ENCODE data around the gene CKS1B.

Gene CKS1B

GRCh38 chr1:154987326-154987725 is 12.8 kb downstream of the CKS1B start:
- TF ChIP-seq GABPA (IDR thresholded peaks at IDR 0.05; ENCODE audit: low read depth) = no peak
- no peak for TF ChIP-seq CTCF (IDR thresholded peaks at IDR 0.05; ENCODE audit: insufficient read depth, low read length)
- TF ChIP-seq SPI1 (IDR thresholded peaks at IDR 0.05; ENCODE audit: borderline replicate concordance, low read depth) = no peak
- TF ChIP-seq POLR2AphosphoS5 (IDR thresholded peaks at IDR 0.05; ENCODE audit: low read depth) = 0 out of 2 replicates have a peak, but pooled peaks have one; percentile 23
- no peak for TF ChIP-seq REST (IDR thresholded peaks at IDR 0.05; ENCODE audit: insufficient replicate concordance, low read depth)
- H3K27me3 ChIP-seq (ENCODE audit: insufficient read depth, poor library complexity, severe bottlenecking) = no peaks in the 10 kb centered on the region
- no peak overlapping the region for H3K27ac ChIP-seq (replicated peaks)
- DNase-seq (ENCODE audit: low read depth in 1 of 2, low spot score in 1 of 2) = peak in 1 of 2 experiments; percentile 41
- H3K4me3 ChIP-seq (replicated peaks; ENCODE audit: insufficient read depth, low read length) = no peak overlapping the region

GRCh38 chr1:154988058-154988954 is 13.8 kb downstream of the CKS1B start:
- no peak overlapping the region for H3K4me3 ChIP-seq (replicated peaks; ENCODE audit: insufficient read depth, low read length)
- DNase-seq (ENCODE audit: low read depth in 1 of 2, low spot score in 1 of 2) = no peak
- TF ChIP-seq CTCF (IDR thresholded peaks at IDR 0.05; ENCODE audit: insufficient read depth, low read length) (no peak), REST (IDR thresholded peaks at IDR 0.05; ENCODE audit: insufficient replicate concordance, low read depth) (no peak), GABPA (IDR thresholded peaks at IDR 0.05; ENCODE audit: low read depth) (no peak), SPI1 (IDR thresholded peaks at IDR 0.05; ENCODE audit: borderline replicate concordance, low read depth) (no peak), POLR2AphosphoS5 (IDR thresholded peaks at IDR 0.05; ENCODE audit: low read depth) (no peak)
- no peak overlapping the region for H3K27ac ChIP-seq (replicated peaks)
- H3K27me3 ChIP-seq (ENCODE audit: insufficient read depth, poor library complexity, severe bottlenecking) = no peaks in the 10 kb centered on the region

- no peaks in the 10 kb centered on the region for H3K27me3 ChIP-seq (ENCODE audit: insufficient read depth, poor library complexity, severe bottlenecking)
- no peak overlapping the region for H3K4me3 ChIP-seq (replicated peaks; ENCODE audit: insufficient read depth, low read length)
- TF ChIP-seq CTCF (IDR thresholded peaks at IDR 0.05; ENCODE audit: insufficient read depth, low read length) = no peak
- no peak for TF ChIP-seq REST (IDR thresholded peaks at IDR 0.05; ENCODE audit: insufficient replicate concordance, low read depth)
- TF ChIP-seq SPI1 (IDR thresholded peaks at IDR 0.05; ENCODE audit: borderline replicate concordance, low read depth) = no peak
- no peak for TF ChIP-seq GABPA (IDR thresholded peaks at IDR 0.05; ENCODE audit: low read depth)
- TF ChIP-seq POLR2AphosphoS5 (IDR thresholded peaks at IDR 0.05; ENCODE audit: low read depth) = no peak
- no peak for DNase-seq (ENCODE audit: low read depth in 1 of 2, low spot score in 1 of 2)
- no peak overlapping the region for H3K27ac ChIP-seq (replicated peaks)
Observed at GRCh38 chr1:154989195-154989860, 14.8 kb downstream of the CKS1B start.

All from HL-60 (cell line).